ENCODE measurements around the gene THY1.
"Not testable (repeated sequence)": the region's sequence is repeated elsewhere in the genome, so short reads cannot be mapped to it uniquely, and the experiment has no call there.

Gene THY1

GRCh38 chr11:119417726-119418540 lies 5.0 kb downstream of the THY1 start:
- DNase-seq, result no peak

- no peak for DNase-seq
Measured at GRCh38 chr11:119416606-119417580, 6.1 kb downstream of the THY1 start.

- DNase-seq, result no peak
Measured at GRCh38 chr11:119415966-119416365, 7.0 kb downstream of the THY1 start.

- no peak for DNase-seq
Measured at GRCh38 chr11:119415517-119415916, 7.5 kb downstream of the THY1 start.

- no peak for DNase-seq
Measured at GRCh38 chr11:119414734-119415133, 8.2 kb downstream of the THY1 start.

GRCh38 chr11:119414321-119414720 lies 8.7 kb downstream of the THY1 start:
- no peak for DNase-seq

GRCh38 chr11:119412072-119412471 lies 10.9 kb downstream of the THY1 start:
- no peak for DNase-seq

- no peak for DNase-seq
Measured at GRCh38 chr11:119410501-119410900, 12.5 kb downstream of the THY1 start.

- no peak for DNase-seq
Measured at GRCh38 chr11:119409731-119410130, 13.2 kb downstream of the THY1 start.

GRCh38 chr11:119406005-119406404 lies 17.0 kb downstream of the THY1 start:
- DNase-seq, result no peak

- not testable (repeated sequence) for DNase-seq
Measured at GRCh38 chr11:119405448-119405847, 17.5 kb downstream of the THY1 start.

GRCh38 chr11:119404872-119405271 lies 18.1 kb downstream of the THY1 start:
- DNase-seq, result no peak

- DNase-seq, result no peak
Measured at GRCh38 chr11:119403021-119403420, 20.0 kb downstream of the THY1 start.

GRCh38 chr11:119402470-119402869 lies 20.5 kb downstream of the THY1 start:
- DNase-seq, result no peak

- DNase-seq, result peak; percentile 15
Measured at GRCh38 chr11:119400860-119401259, 22.1 kb downstream of the THY1 start.

- no peak for DNase-seq
Measured at GRCh38 chr11:119397740-119398139, 25.2 kb downstream of the THY1 start.

GRCh38 chr11:119396835-119397234 lies 26.1 kb downstream of the THY1 start:
- no peak for DNase-seq

- DNase-seq, result peak; percentile 25
Measured at GRCh38 chr11:119391275-119391674, 31.7 kb downstream of the THY1 start.

GRCh38 chr11:119389611-119390254 lies 33.2 kb downstream of the THY1 start:
- DNase-seq, result peak; percentile 95

- no peak for DNase-seq
Measured at GRCh38 chr11:119388103-119388502, 34.9 kb downstream of the THY1 start.

- no peak for DNase-seq
Measured at GRCh38 chr11:119384332-119384731, 38.6 kb downstream of the THY1 start.

GRCh38 chr11:119382513-119382912 lies 40.5 kb downstream of the THY1 start:
- DNase-seq, result not testable (repeated sequence)

- peak; percentile 65 for DNase-seq
Measured at GRCh38 chr11:119382101-119382500, 40.9 kb downstream of the THY1 start.

Measured in DMS53 (cell line).